NT2/D1 (cell line): Measurements from ENCODE around the gene CHP2.

Experiments used
- DNase-seq: peaks from one replicate; pipeline ENCODE4 v3.0.0-alpha.2; 2011; ENCODE audit warnings: low read depth, low spot score
- H3K27me3 ChIP-seq: 2 replicates; pipeline ENCODE4 v1.6.0; 2011; ENCODE audit warnings: mild to moderate bottlenecking; ENCODE audit not compliant: insufficient read length, insufficient read depth
- H3K36me3 ChIP-seq: 2 replicates; pipeline ENCODE4 v1.6.1; 2011; ENCODE audit warnings: mild to moderate bottlenecking, low read length, mixed read lengths; ENCODE audit not compliant: insufficient read depth, insufficient read length
- H3K4me1 ChIP-seq: 2 replicates; pipeline ENCODE4 v1.5.1; 2011; ENCODE audit not compliant: insufficient read depth, insufficient read length
- H3K4me3 ChIP-seq: 2 replicates; pipeline ENCODE4 v1.5.1; 2011; ENCODE audit warnings: low read depth; ENCODE audit not compliant: insufficient read length
- H3K9ac ChIP-seq: 2 replicates; pipeline ENCODE4 v1.6.0; 2011; ENCODE audit warnings: low read depth; ENCODE audit not compliant: insufficient read length
- H3K9me3 ChIP-seq: 2 replicates; pipeline ENCODE4 v1.5.1; 2011; ENCODE audit warnings: mild to moderate bottlenecking, low read length; ENCODE audit not compliant: insufficient read depth
- SUZ12 ChIP-seq: IDR thresholded peaks from 2 replicates; pipeline ENCODE4 v1.6.1; 2011; ENCODE audit not compliant: insufficient read length, insufficient read depth; ENCODE audit errors: extremely low read depth
- YY1 ChIP-seq: IDR thresholded peaks from 2 replicates; pipeline ENCODE4 v1.6.1; 2011; ENCODE audit not compliant: insufficient read length, insufficient read depth
- ZNF274 ChIP-seq: IDR thresholded peaks from 2 replicates; pipeline ENCODE4 v1.6.1; 2011; ENCODE audit warnings: mild to moderate bottlenecking, low read depth, low read length

Gene CHP2

GRCh38 chr16:23771027-23771426 is 16.2 kb downstream of the CHP2 start:
- Histone ChIP-seq H3K9ac (no peak overlapping the region), H3K36me3 (no peaks in the 10 kb centered on the region), H3K9me3 (no peaks in the 10 kb centered on the region), H3K27me3 (no peaks in the 10 kb centered on the region), H3K4me1 (no peaks in the 10 kb centered on the region), H3K4me3 (no peak overlapping the region)
- DNase-seq: no peak
- no peak for TF ChIP-seq YY1
- no peak for TF ChIP-seq ZNF274

GRCh38 chr16:23771642-23772041 is 16.8 kb downstream of the CHP2 start:
- Histone ChIP-seq H3K4me3 (no peak overlapping the region), H3K36me3 (no peaks in the 10 kb centered on the region), H3K9me3 (no peaks in the 10 kb centered on the region), H3K27me3 (no peaks in the 10 kb centered on the region), H3K4me1 (no peaks in the 10 kb centered on the region), H3K9ac (no peak overlapping the region)
- TF ChIP-seq SUZ12 (no peak), YY1 (no peak)
- DNase-seq: no peak

- no peak for TF ChIP-seq ZNF274
- TF ChIP-seq SUZ12: no peak
- no peak for TF ChIP-seq YY1
- Histone ChIP-seq H3K27me3 (no peaks in the 10 kb centered on the region), H3K9me3 (no peaks in the 10 kb centered on the region), H3K4me3 (no peak overlapping the region), H3K4me1 (no peaks in the 10 kb centered on the region), H3K9ac (no peak overlapping the region), H3K36me3 (no peaks in the 10 kb centered on the region)
- DNase-seq: no peak
Observed at GRCh38 chr16:23773339-23773738, 18.5 kb downstream of the CHP2 start.

- no peak overlapping the region for H3K4me3 ChIP-seq
- no peak overlapping the region for H3K9ac ChIP-seq
- H3K4me1 ChIP-seq: peaks cover 4% of the 10 kb centered on the region
- H3K9me3 ChIP-seq: peaks cover 14% of the 10 kb centered on the region
- TF ChIP-seq ZNF274 (no peak), SUZ12 (no peak), YY1 (no peak)
- H3K36me3 ChIP-seq: no peaks in the 10 kb centered on the region
- DNase-seq: no peak
- peaks cover 41% of the 10 kb centered on the region for H3K27me3 ChIP-seq
Observed at GRCh38 chr16:23781176-23781575, 26.4 kb downstream of the CHP2 start.

- DNase-seq: no peak
- H3K4me3 ChIP-seq: no peak overlapping the region
Observed at GRCh38 chr16:23784811-23785447, 30.1 kb downstream of the CHP2 start.

GRCh38 chr16:23785842-23786241 is 31.0 kb downstream of the CHP2 start:
- Histone ChIP-seq H3K9ac (no peak overlapping the region), H3K27me3 (peaks cover 78% of the 10 kb centered on the region), H3K9me3 (peaks cover 14% of the 10 kb centered on the region), H3K4me3 (no peak overlapping the region), H3K36me3 (no peaks in the 10 kb centered on the region), H3K4me1 (peaks cover 5% of the 10 kb centered on the region)
- TF ChIP-seq YY1: no peak
- no peak for TF ChIP-seq ZNF274
- no peak for TF ChIP-seq SUZ12
- no peak for DNase-seq

More at GRCh38 chr16:23784811-23785447, 30.1 kb downstream of the CHP2 start:
- Histone ChIP-seq H3K9ac (no peak overlapping the region), H3K27me3 (peaks cover 74% of the 10 kb centered on the region), H3K9me3 (peaks cover 14% of the 10 kb centered on the region), H3K4me1 (peaks cover 5% of the 10 kb centered on the region), H3K36me3 (no peaks in the 10 kb centered on the region)
- TF ChIP-seq YY1 (no peak), SUZ12 (no peak), ZNF274 (no peak)

GRCh38 chr16:23786964-23787561 is 32.2 kb downstream of the CHP2 start:
- peak; percentile 85 for DNase-seq
- Histone ChIP-seq H3K4me3 (no peak overlapping the region), H3K9me3 (peaks cover 14% of the 10 kb centered on the region), H3K9ac (no peak overlapping the region), H3K36me3 (no peaks in the 10 kb centered on the region), H3K27me3 (peaks cover 79% of the 10 kb centered on the region), H3K4me1 (peaks cover 5% of the 10 kb centered on the region)
- TF ChIP-seq YY1: no peak
- TF ChIP-seq ZNF274: no peak
- TF ChIP-seq SUZ12: no peak
